ENCODE results near the gene NDRG2. TPM values are rescaled to one million over a fixed set of nuclear protein-coding genes. Genes with fewer than 3 reads are reported as not detected.
A peak's percentile ranks its signal among the peaks of the same experiment; 100 is the strongest.

Gene NDRG2
- polyA plus RNA-seq, 3 donors = 6.8 to 11.7 (median 11.1) TPM

GRCh38 chr14:21071225-21072030 lies 46.6 kb upstream of the NDRG2 start:
- no peaks in the 10 kb centered on the region for H3K9me3 ChIP-seq (replicated peaks in 1 of 2; ENCODE audit: control insufficient read depth in 1 of 2, insufficient read depth in 1 of 2, low read length in 2 of 2)
- H3K27me3 ChIP-seq (ENCODE audit: control insufficient read depth in 2 of 2, insufficient read depth in 2 of 2, low read length in 2 of 2) = peaks cover 0 to 11% of the 10 kb centered on the region in 2 donors
- peaks cover 38% of the 10 kb centered on the region for H3K79me2 ChIP-seq (ENCODE audit: insufficient read depth, low read length)
- intact Hi-C loops (cut with micrococcal nuclease) = loop anchor here (2.0 kb wide), 2 partner anchors 15 to 33 kb away; no protein-coding TSS in a partner anchor
- Mint-ChIP-seq H3K9me3 (peaks cover 0 to 3% (median 0%) of the 10 kb centered on the region in 7 donors), H3K4me1 (peaks cover 46% of the 10 kb centered on the region), H3K27ac (peak overlapping the region; percentile 92 to 99 (median 98)), H3K36me3 (peaks cover 31 to 34% of the 10 kb centered on the region in 2 donors), H3K4me3 (peak overlapping the region; percentile 91 to 94), H3K27me3 (ENCODE audit: low read depth in 3 of 3) (peaks cover 11 to 15% (median 14%) of the 10 kb centered on the region in 3 donors)
- H3K4me2 ChIP-seq (replicated peaks; ENCODE audit: extremely low read depth, low read length, poor library complexity, severe bottlenecking) = peak overlapping the region; percentile 82
- peak overlapping the region; percentile 90 to 94 for H3K27ac ChIP-seq (ENCODE audit: low read depth in 1 of 2, low read length in 2 of 2)
- DNase-seq = peak; percentile 89 to 91 (median 89)
- WGBS (ENCODE audit: insufficient coverage) = 1% methylated on average over 27 of the region's 37 CpGs
- no peak for TF ChIP-seq CTCF (IDR thresholded peaks at IDR 0.05)
- H3K4me1 ChIP-seq (ENCODE audit: control insufficient read depth in 1 of 2, insufficient read depth in 2 of 2, low read length in 2 of 2) = peaks cover 40 to 45% of the 10 kb centered on the region in 2 donors
- H3K4me3 ChIP-seq (replicated peaks in 1 of 3; ENCODE audit: low read depth in 2 of 3, low read length in 3 of 3) = peak overlapping the region; percentile 66 to 95 (median 83)
- H3K36me3 ChIP-seq (replicated peaks in 1 of 2; ENCODE audit: control insufficient read depth in 1 of 2, insufficient read depth in 2 of 2, low read length in 2 of 2) = peaks cover 31 to 39% of the 10 kb centered on the region in 2 donors
- H2AFZ ChIP-seq (ENCODE audit: insufficient read depth, low read depth, low read length, poor library complexity, severe bottlenecking) = peak overlapping the region; percentile 82
- peak overlapping the region; percentile 86 for H3K9ac ChIP-seq (ENCODE audit: insufficient read depth, low read length, poor library complexity, severe bottlenecking)
- peaks cover 6% of the 10 kb centered on the region for H4K20me1 ChIP-seq (ENCODE audit: insufficient read depth, low read length)

- Histone ChIP-seq H3K79me2 (ENCODE audit: insufficient read depth, low read length) (peaks cover 38% of the 10 kb centered on the region), H3K9me3 (replicated peaks in 1 of 2; ENCODE audit: control insufficient read depth in 1 of 2, insufficient read depth in 1 of 2, low read length in 2 of 2) (no peaks in the 10 kb centered on the region), H3K4me1 (ENCODE audit: control insufficient read depth in 1 of 2, insufficient read depth in 2 of 2, low read length in 2 of 2) (peaks cover 40 to 45% of the 10 kb centered on the region in 2 donors), H3K27ac (ENCODE audit: low read depth in 1 of 2, low read length in 2 of 2) (peak overlapping the region; percentile 90 to 94), H4K20me1 (ENCODE audit: insufficient read depth, low read length) (peaks cover 6% of the 10 kb centered on the region), H2AFZ (ENCODE audit: insufficient read depth, low read depth, low read length, poor library complexity, severe bottlenecking) (peak overlapping the region; percentile 82), H3K36me3 (replicated peaks in 1 of 2; ENCODE audit: control insufficient read depth in 1 of 2, insufficient read depth in 2 of 2, low read length in 2 of 2) (peaks cover 24 to 32% of the 10 kb centered on the region in 2 donors), H3K4me3 (replicated peaks in 1 of 3; ENCODE audit: low read depth in 2 of 3, low read length in 3 of 3) (peak overlapping the region; percentile 66 to 95 (median 83)), H3K4me2 (replicated peaks; ENCODE audit: extremely low read depth, low read length, poor library complexity, severe bottlenecking) (peak overlapping the region; percentile 82), H3K9ac (ENCODE audit: insufficient read depth, low read length, poor library complexity, severe bottlenecking) (peak overlapping the region; percentile 86), H3K27me3 (ENCODE audit: control insufficient read depth in 2 of 2, insufficient read depth in 2 of 2, low read length in 2 of 2) (peaks cover 0 to 11% of the 10 kb centered on the region in 2 donors)
- peaks cover 11 to 17% (median 15%) of the 10 kb centered on the region in 3 donors for H3K27me3 Mint-ChIP-seq (ENCODE audit: low read depth in 3 of 3)
- TF ChIP-seq CTCF (IDR thresholded peaks at IDR 0.05) = no peak
- WGBS (ENCODE audit: insufficient coverage) = 0% methylated on average over 19 of the region's 23 CpGs
- H3K27ac Mint-ChIP-seq = peak overlapping the region; percentile 92 to 99 (median 98)
- DNase-seq = peak; percentile 39 to 46 (median 41)
- intact Hi-C loops (cut with micrococcal nuclease) = loop anchor here (2.0 kb wide), 2 partner anchors 16 to 34 kb away; no protein-coding TSS in a partner anchor
- peaks cover 0 to 3% (median 0%) of the 10 kb centered on the region in 7 donors for H3K9me3 Mint-ChIP-seq
- H3K4me1 Mint-ChIP-seq = peaks cover 46% of the 10 kb centered on the region
- peak overlapping the region; percentile 91 to 94 for H3K4me3 Mint-ChIP-seq
- H3K36me3 Mint-ChIP-seq = peaks cover 24 to 27% of the 10 kb centered on the region in 2 donors
Measured at GRCh38 chr14:21070610-21071224, 45.9 kb upstream of the NDRG2 start.
